WTC11 (cell line): ENCODE data around the gene TRPM2.
"Not testable (repeated sequence)": the region's sequence is repeated elsewhere in the genome, so short reads cannot be mapped to it uniquely, and the experiment has no call there.

Experiments used
- ATF1 ChIP-seq: sonication (generic); formaldehyde crosslinking; IDR thresholded peaks from 2 replicates; pipeline ENCODE4 v1.8.1; 2023; ENCODE audit warnings: mild to moderate bottlenecking, moderate library complexity, missing genetic modification reagents
- ELF4 ChIP-seq: sonication (generic); formaldehyde crosslinking; IDR thresholded peaks from 2 replicates; pipeline ENCODE4 v1.8.1; 2022; ENCODE audit warnings: low read depth, mild to moderate bottlenecking, moderate library complexity, missing genetic modification reagents
- GTF2I ChIP-seq: fragments of 250-450 bp; sonication (Bioruptor Pico); conservative IDR thresholded peaks from 2 replicates; pipeline ENCODE4 v1.4.0; 2021; ENCODE audit warnings: mild to moderate bottlenecking
- TEAD4 ChIP-seq: sonication (generic); formaldehyde crosslinking; IDR thresholded peaks from 2 replicates; pipeline ENCODE4 v1.8.0; 2022; ENCODE audit warnings: mild to moderate bottlenecking, missing genetic modification reagents
- USF2 ChIP-seq: sonication (generic); formaldehyde crosslinking; IDR thresholded peaks from 2 replicates; pipeline ENCODE4 v1.8.1; 2023; ENCODE audit warnings: mild to moderate bottlenecking, missing genetic modification reagents, moderate library complexity
- TF ChIP-seq, protein P1 (sequence below): fragments of 200-600 bp; IDR thresholded peaks from 2 replicates; pipeline ENCODE4 v1.8.0; 2022; ENCODE audit warnings: antibody characterized with exemption
- TF ChIP-seq, protein P2 (sequence below): sonication (generic); formaldehyde crosslinking; conservative IDR thresholded peaks from 2 replicates; pipeline ENCODE4 v1.8.1; 2023; ENCODE audit warnings: mild to moderate bottlenecking, low read depth, missing genetic modification reagents, moderate library complexity
- TF ChIP-seq, protein P3 (sequence below): sonication (generic); formaldehyde crosslinking; IDR thresholded peaks from 2 replicates; pipeline ENCODE4 v1.8.1; 2022; ENCODE audit warnings: missing genetic modification reagents, borderline replicate concordance

- TF ChIP-seq, protein P1, sequence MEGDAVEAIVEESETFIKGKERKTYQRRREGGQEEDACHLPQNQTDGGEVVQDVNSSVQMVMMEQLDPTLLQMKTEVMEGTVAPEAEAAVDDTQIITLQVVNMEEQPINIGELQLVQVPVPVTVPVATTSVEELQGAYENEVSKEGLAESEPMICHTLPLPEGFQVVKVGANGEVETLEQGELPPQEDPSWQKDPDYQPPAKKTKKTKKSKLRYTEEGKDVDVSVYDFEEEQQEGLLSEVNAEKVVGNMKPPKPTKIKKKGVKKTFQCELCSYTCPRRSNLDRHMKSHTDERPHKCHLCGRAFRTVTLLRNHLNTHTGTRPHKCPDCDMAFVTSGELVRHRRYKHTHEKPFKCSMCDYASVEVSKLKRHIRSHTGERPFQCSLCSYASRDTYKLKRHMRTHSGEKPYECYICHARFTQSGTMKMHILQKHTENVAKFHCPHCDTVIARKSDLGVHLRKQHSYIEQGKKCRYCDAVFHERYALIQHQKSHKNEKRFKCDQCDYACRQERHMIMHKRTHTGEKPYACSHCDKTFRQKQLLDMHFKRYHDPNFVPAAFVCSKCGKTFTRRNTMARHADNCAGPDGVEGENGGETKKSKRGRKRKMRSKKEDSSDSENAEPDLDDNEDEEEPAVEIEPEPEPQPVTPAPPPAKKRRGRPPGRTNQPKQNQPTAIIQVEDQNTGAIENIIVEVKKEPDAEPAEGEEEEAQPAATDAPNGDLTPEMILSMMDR = not testable (repeated sequence)
- TF ChIP-seq, protein P2, sequence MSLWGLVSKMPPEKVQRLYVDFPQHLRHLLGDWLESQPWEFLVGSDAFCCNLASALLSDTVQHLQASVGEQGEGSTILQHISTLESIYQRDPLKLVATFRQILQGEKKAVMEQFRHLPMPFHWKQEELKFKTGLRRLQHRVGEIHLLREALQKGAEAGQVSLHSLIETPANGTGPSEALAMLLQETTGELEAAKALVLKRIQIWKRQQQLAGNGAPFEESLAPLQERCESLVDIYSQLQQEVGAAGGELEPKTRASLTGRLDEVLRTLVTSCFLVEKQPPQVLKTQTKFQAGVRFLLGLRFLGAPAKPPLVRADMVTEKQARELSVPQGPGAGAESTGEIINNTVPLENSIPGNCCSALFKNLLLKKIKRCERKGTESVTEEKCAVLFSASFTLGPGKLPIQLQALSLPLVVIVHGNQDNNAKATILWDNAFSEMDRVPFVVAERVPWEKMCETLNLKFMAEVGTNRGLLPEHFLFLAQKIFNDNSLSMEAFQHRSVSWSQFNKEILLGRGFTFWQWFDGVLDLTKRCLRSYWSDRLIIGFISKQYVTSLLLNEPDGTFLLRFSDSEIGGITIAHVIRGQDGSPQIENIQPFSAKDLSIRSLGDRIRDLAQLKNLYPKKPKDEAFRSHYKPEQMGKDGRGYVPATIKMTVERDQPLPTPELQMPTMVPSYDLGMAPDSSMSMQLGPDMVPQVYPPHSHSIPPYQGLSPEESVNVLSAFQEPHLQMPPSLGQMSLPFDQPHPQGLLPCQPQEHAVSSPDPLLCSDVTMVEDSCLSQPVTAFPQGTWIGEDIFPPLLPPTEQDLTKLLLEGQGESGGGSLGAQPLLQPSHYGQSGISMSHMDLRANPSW = not testable (repeated sequence)
- TF ChIP-seq ATF1 (CRISPR knock-in tag); TEAD4 (CRISPR knock-in tag); GTF2I (CRISPR knock-in tag); USF2 (CRISPR knock-in tag); ELF4: not testable (repeated sequence)
- TF ChIP-seq, protein P3, sequence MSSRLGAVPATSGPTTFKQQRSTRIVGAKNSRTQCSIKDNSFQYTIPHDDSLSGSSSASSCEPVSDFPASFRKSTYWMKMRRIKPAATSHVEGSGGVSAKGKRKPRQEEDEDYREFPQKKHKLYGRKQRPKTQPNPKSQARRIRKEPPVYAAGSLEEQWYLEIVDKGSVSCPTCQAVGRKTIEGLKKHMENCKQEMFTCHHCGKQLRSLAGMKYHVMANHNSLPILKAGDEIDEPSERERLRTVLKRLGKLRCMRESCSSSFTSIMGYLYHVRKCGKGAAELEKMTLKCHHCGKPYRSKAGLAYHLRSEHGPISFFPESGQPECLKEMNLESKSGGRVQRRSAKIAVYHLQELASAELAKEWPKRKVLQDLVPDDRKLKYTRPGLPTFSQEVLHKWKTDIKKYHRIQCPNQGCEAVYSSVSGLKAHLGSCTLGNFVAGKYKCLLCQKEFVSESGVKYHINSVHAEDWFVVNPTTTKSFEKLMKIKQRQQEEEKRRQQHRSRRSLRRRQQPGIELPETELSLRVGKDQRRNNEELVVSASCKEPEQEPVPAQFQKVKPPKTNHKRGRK (CRISPR knock-in tag) = not testable (repeated sequence)
Observed at GRCh38 chr21:44341726-44342458, 11.5 kb upstream of the TRPM2 start.
